MM.1S (cell line): ENCODE measurements around the gene PUS10.
"Not testable (repeated sequence)": the region's sequence is repeated elsewhere in the genome, so short reads cannot be mapped to it uniquely, and the experiment has no call there.

ENCODE experiments used
- DNase-seq: peaks from one replicate; pipeline ENCODE4 v3.0.0-alpha.2; 2015
- H2AFZ ChIP-seq: fragments of 300-600 bp; sonication (generic); 2 replicates; pipeline ENCODE4 v1.6.0; 2016; ENCODE audit warnings: antibody characterized with exemption, low read length
- H3F3A ChIP-seq: fragments of 300-600 bp; sonication (generic); 2 replicates; pipeline ENCODE4 v1.6.1; 2016; ENCODE audit warnings: mild to moderate bottlenecking, antibody characterized with exemption, low read length, moderate library complexity, mixed read lengths; ENCODE audit not compliant: insufficient read depth
- H3K27ac ChIP-seq: fragments of 300-600 bp; sonication (generic); 2 replicates; pipeline ENCODE4 v1.5.1; 2016; ENCODE audit warnings: mild to moderate bottlenecking, low read length
- H3K27me3 ChIP-seq: fragments of 300-600 bp; sonication (generic); replicated peaks from 2 replicates; pipeline ENCODE4 v1.6.0; 2016; ENCODE audit warnings: low read length; ENCODE audit not compliant: insufficient read depth
- H3K36me3 ChIP-seq: fragments of 300-600 bp; sonication (generic); replicated peaks from 2 replicates; pipeline ENCODE4 v1.6.1; 2016; ENCODE audit warnings: mild to moderate bottlenecking, low read length, mixed read lengths; ENCODE audit not compliant: insufficient read depth
- H3K4me1 ChIP-seq: fragments of 300-600 bp; sonication (generic); 2 replicates; pipeline ENCODE4 v1.6.1; 2016; ENCODE audit warnings: low read length, mixed read lengths
- H3K4me2 ChIP-seq: fragments of 300-600 bp; sonication (generic); 2 replicates; pipeline ENCODE4 v1.6.0; 2016; ENCODE audit warnings: low read depth, low read length
- H3K4me3 ChIP-seq: fragments of 300-600 bp; sonication (generic); 2 replicates; pipeline ENCODE4 v1.5.1; 2016; ENCODE audit warnings: low read length, mixed read lengths
- H3K79me2 ChIP-seq: fragments of 300-600 bp; sonication (generic); 2 replicates; pipeline ENCODE4 v1.6.1; 2016; ENCODE audit warnings: mixed run types, low read length, mixed read lengths
- H3K9ac ChIP-seq: fragments of 300-600 bp; sonication (generic); 2 replicates; pipeline ENCODE4 v1.6.1; 2016; ENCODE audit warnings: low read length, mixed read lengths
- H3K9me2 ChIP-seq: fragments of 300-600 bp; sonication (generic); replicated peaks from 2 replicates; pipeline ENCODE4 v1.6.1; 2016; ENCODE audit warnings: mild to moderate bottlenecking, low read length, mixed read lengths; ENCODE audit not compliant: insufficient read depth
- H3K9me3 ChIP-seq: fragments of 300-600 bp; sonication (generic); replicated peaks from 2 replicates; pipeline ENCODE4 v1.6.1; 2016; ENCODE audit warnings: mild to moderate bottlenecking, low read length, mixed read lengths; ENCODE audit not compliant: insufficient read depth
- H4K20me1 ChIP-seq: fragments of 300-600 bp; sonication (generic); 2 replicates; pipeline ENCODE4 v1.6.1; 2016; ENCODE audit warnings: mild to moderate bottlenecking, low read length, moderate library complexity, mixed read lengths; ENCODE audit not compliant: insufficient read depth
- CTCF ChIP-seq: fragments of 300-600 bp; sonication (generic); IDR thresholded peaks from 2 replicates; pipeline ENCODE4 v1.5.1; 2016; ENCODE audit warnings: antibody characterized with exemption, low read length, mixed read lengths
- EZH2 ChIP-seq: fragments of 300-600 bp; sonication (generic); optimal IDR thresholded peaks from 2 replicates; pipeline ENCODE3; 2017; ENCODE audit warnings: low read depth, mild to moderate bottlenecking, antibody characterized with exemption, low read length, mixed read lengths
- EZH2phosphoT487 ChIP-seq: fragments of 300-600 bp; sonication (generic); IDR thresholded peaks from 2 replicates; pipeline ENCODE4 v1.6.1; 2018; ENCODE audit warnings: antibody characterized with exemption, low read length

The PUS10 gene

GRCh38 chr2:61044636-61045035, 26.6 kb upstream of the PUS10 start:
- Histone ChIP-seq H3K9me2 (no peaks in the 10 kb centered on the region), H2AFZ (no peak overlapping the region), H3F3A (no peaks in the 10 kb centered on the region), H3K27me3 (no peaks in the 10 kb centered on the region), H3K27ac (no peak overlapping the region), H3K36me3 (no peaks in the 10 kb centered on the region; the same call in 1 of the 2 replicates), H3K4me3 (no peak overlapping the region), H3K4me1 (no peaks in the 10 kb centered on the region), H3K9me3 (no peaks in the 10 kb centered on the region), H3K4me2 (no peak overlapping the region), H4K20me1 (no peaks in the 10 kb centered on the region), H3K79me2 (no peaks in the 10 kb centered on the region), H3K9ac (no peak overlapping the region)
- DNase-seq: no peak
- no peak for TF ChIP-seq EZH2phosphoT487
- no peak for TF ChIP-seq CTCF
- TF ChIP-seq EZH2: no peak

GRCh38 chr2:61042807-61043206, 24.8 kb upstream of the PUS10 start:
- Histone ChIP-seq H3K4me1 (no peaks in the 10 kb centered on the region), H3K79me2 (no peaks in the 10 kb centered on the region), H3K9me3 (no peaks in the 10 kb centered on the region), H3K9me2 (no peaks in the 10 kb centered on the region), H3K27me3 (no peaks in the 10 kb centered on the region), H3F3A (no peaks in the 10 kb centered on the region), H3K9ac (no peak overlapping the region), H3K4me3 (no peak overlapping the region), H3K27ac (no peak overlapping the region), H2AFZ (no peak overlapping the region), H3K4me2 (no peak overlapping the region), H3K36me3 (no peaks in the 10 kb centered on the region), H4K20me1 (no peaks in the 10 kb centered on the region)
- DNase-seq: no peak
- no peak for TF ChIP-seq EZH2
- TF ChIP-seq CTCF: no peak
- no peak for TF ChIP-seq EZH2phosphoT487

GRCh38 chr2:61036643-61037042, 18.6 kb upstream of the PUS10 start:
- H3K4me3 ChIP-seq, H3F3A ChIP-seq: not testable (repeated sequence)

GRCh38 chr2:61034592-61034991, 16.5 kb upstream of the PUS10 start:
- H2AFZ ChIP-seq, H3K4me3 ChIP-seq, H3K4me2 ChIP-seq, H3F3A ChIP-seq, H3K27me3 ChIP-seq, H3K79me2 ChIP-seq, H3K9me2 ChIP-seq, H3K27ac ChIP-seq, DNase-seq, H3K9ac ChIP-seq, H4K20me1 ChIP-seq, H3K36me3 ChIP-seq, H3K4me1 ChIP-seq, H3K9me3 ChIP-seq: not testable (repeated sequence)

More at GRCh38 chr2:61036643-61037042, 18.6 kb upstream of the PUS10 start:
- H4K20me1 ChIP-seq, H3K27me3 ChIP-seq, DNase-seq, H3K9me2 ChIP-seq, H3K4me1 ChIP-seq, H2AFZ ChIP-seq, H3K36me3 ChIP-seq, H3K4me2 ChIP-seq, H3K9ac ChIP-seq, H3K9me3 ChIP-seq, H3K79me2 ChIP-seq, H3K27ac ChIP-seq: not testable (repeated sequence)
